Loucy (cell line): ENCODE results near the gene KLF17.

ENCODE experiments used
- H2AFZ ChIP-seq: fragments of 200-600 bp; sonication (generic); 2 replicates; pipeline ENCODE4 v1.6.0; 2016; ENCODE audit warnings: antibody characterized with exemption, mild to moderate bottlenecking, low read length, moderate library complexity
- H3F3A ChIP-seq: fragments of 200-600 bp; 2 replicates; pipeline ENCODE4 v1.6.0; 2016; ENCODE audit warnings: antibody characterized with exemption, low read depth, mild to moderate bottlenecking
- H3K27me3 ChIP-seq: fragments of 200-600 bp; sonication (generic); 2 replicates; pipeline ENCODE4 v1.6.1; 2014; ENCODE audit warnings: low read length, mild to moderate bottlenecking; ENCODE audit not compliant: insufficient read depth, poor library complexity, severe bottlenecking
- H3K36me3 ChIP-seq: fragments of 200-600 bp; sonication (generic); 2 replicates; pipeline ENCODE4 v1.6.1; 2016; ENCODE audit warnings: low read length; ENCODE audit not compliant: insufficient read depth
- H3K4me1 ChIP-seq: fragments of 200-600 bp; sonication (generic); 2 replicates; pipeline ENCODE4 v1.5.1; 2014; ENCODE audit warnings: low read length, mild to moderate bottlenecking; ENCODE audit not compliant: insufficient read depth, poor library complexity, severe bottlenecking
- H3K4me2 ChIP-seq: fragments of 200-600 bp; sonication (generic); 2 replicates; pipeline ENCODE4 v1.6.0; 2014; ENCODE audit warnings: antibody characterized with exemption, low read length, low read depth, mild to moderate bottlenecking; ENCODE audit not compliant: poor library complexity, severe bottlenecking
- H3K4me3 ChIP-seq: fragments of 200-600 bp; sonication (generic); 2 replicates; pipeline ENCODE4 v1.5.1; 2014; ENCODE audit warnings: low read length, mild to moderate bottlenecking, mixed read lengths; ENCODE audit not compliant: poor library complexity, severe bottlenecking
- H3K79me2 ChIP-seq: fragments of 200-600 bp; sonication (generic); 2 replicates; pipeline ENCODE4 v1.6.1; 2014; ENCODE audit warnings: low read length; ENCODE audit not compliant: insufficient read depth
- H3K9ac ChIP-seq: fragments of 200-600 bp; sonication (generic); 2 replicates; pipeline ENCODE4 v1.6.0; 2014; ENCODE audit warnings: mild to moderate bottlenecking, low read depth, low read length, moderate library complexity; ENCODE audit not compliant: poor library complexity, severe bottlenecking
- H3K9me2 ChIP-seq: fragments of 200-600 bp; sonication (generic); replicated peaks from 2 replicates; pipeline ENCODE4 v1.6.1; 2016; ENCODE audit warnings: low read depth, low read length, mixed read lengths
- H3K9me3 ChIP-seq: fragments of 200-600 bp; sonication (generic); 2 replicates; pipeline ENCODE4 v1.6.1; 2014; ENCODE audit warnings: mild to moderate bottlenecking, antibody characterized with exemption, low read length, low read depth; ENCODE audit not compliant: insufficient read depth
- H4K20me1 ChIP-seq: fragments of 200-600 bp; sonication (generic); 2 replicates; pipeline ENCODE4 v1.6.0; 2014; ENCODE audit warnings: antibody characterized with exemption, low read length, mild to moderate bottlenecking; ENCODE audit not compliant: insufficient read depth, poor library complexity, severe bottlenecking
- EZH2phosphoT487 ChIP-seq: fragments of 200-600 bp; IDR thresholded peaks from 2 replicates; pipeline ENCODE4 v1.6.1; 2018; ENCODE audit warnings: antibody characterized with exemption, mild to moderate bottlenecking, moderate library complexity, borderline replicate concordance
- TF ChIP-seq, protein P1 (sequence below): fragments of 200-600 bp; sonication (generic); conservative IDR thresholded peaks from 2 replicates; pipeline ENCODE4 v1.5.1; 2014; ENCODE audit warnings: mild to moderate bottlenecking, antibody characterized with exemption, low read length

The KLF17 gene

DNA sequence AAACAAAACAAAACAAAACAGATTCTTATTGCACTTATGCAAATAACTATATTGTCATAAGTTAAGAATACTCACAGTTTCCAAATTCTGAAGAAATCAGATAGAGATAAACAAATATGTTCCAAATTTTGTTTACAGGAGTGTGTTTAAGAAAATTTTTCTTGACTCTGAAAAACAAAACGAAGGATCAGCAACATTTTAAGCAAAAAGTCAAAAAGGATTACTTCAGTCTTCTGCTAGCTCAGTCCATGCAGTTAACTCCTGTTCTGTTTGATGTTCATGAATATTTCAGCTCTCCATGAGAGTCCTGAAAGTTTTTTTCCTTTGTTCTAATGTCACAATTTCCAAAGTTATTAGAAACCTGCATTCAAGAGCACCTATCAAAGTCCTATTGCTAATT is 56.0 kb downstream of the KLF17 start:
- Histone ChIP-seq H2AFZ (no peak overlapping the region), H3K4me2 (no peak overlapping the region), H3K9ac (no peak overlapping the region), H3F3A (no peaks in the 10 kb centered on the region), H4K20me1 (no peaks in the 10 kb centered on the region), H3K4me1 (peaks cover 8% of the 10 kb centered on the region), H3K36me3 (no peaks in the 10 kb centered on the region), H3K27me3 (no peaks in the 10 kb centered on the region), H3K9me3 (peaks cover 9% of the 10 kb centered on the region; the same call in 1 of the 2 replicates), H3K9me2 (no peaks in the 10 kb centered on the region), H3K79me2 (no peaks in the 10 kb centered on the region), H3K4me3 (no peak overlapping the region)
- no peak for TF ChIP-seq EZH2phosphoT487
- TF ChIP-seq, protein P1, sequence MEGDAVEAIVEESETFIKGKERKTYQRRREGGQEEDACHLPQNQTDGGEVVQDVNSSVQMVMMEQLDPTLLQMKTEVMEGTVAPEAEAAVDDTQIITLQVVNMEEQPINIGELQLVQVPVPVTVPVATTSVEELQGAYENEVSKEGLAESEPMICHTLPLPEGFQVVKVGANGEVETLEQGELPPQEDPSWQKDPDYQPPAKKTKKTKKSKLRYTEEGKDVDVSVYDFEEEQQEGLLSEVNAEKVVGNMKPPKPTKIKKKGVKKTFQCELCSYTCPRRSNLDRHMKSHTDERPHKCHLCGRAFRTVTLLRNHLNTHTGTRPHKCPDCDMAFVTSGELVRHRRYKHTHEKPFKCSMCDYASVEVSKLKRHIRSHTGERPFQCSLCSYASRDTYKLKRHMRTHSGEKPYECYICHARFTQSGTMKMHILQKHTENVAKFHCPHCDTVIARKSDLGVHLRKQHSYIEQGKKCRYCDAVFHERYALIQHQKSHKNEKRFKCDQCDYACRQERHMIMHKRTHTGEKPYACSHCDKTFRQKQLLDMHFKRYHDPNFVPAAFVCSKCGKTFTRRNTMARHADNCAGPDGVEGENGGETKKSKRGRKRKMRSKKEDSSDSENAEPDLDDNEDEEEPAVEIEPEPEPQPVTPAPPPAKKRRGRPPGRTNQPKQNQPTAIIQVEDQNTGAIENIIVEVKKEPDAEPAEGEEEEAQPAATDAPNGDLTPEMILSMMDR = no peak
